NCI-H2227 (cell line): ENCODE data around the gene TSPAN2.
"Not testable (repeated sequence)": the region's sequence is repeated elsewhere in the genome, so short reads cannot be mapped to it uniquely, and the experiment has no call there.

Experiments
- DNase-seq: peaks from one replicate; lab custom pipeline; 2025; ENCODE audit not compliant: unreplicated experiment; lab: John Stamatoyannopoulos, UW

TSPAN2 gene

GRCh38 chr1:115040501-115040900 lies 48.8 kb downstream of the TSPAN2 start:
- DNase-seq: no peak

GRCh38 chr1:115036814-115037507 lies 52.3 kb downstream of the TSPAN2 start:
- DNase-seq: no peak

- no peak for DNase-seq
Observed at GRCh38 chr1:115035652-115036051, 53.7 kb downstream of the TSPAN2 start.

GRCh38 chr1:115031595-115031994 lies 57.7 kb downstream of the TSPAN2 start:
- no peak for DNase-seq

- no peak for DNase-seq
Observed at GRCh38 chr1:115029526-115029925, 59.8 kb downstream of the TSPAN2 start, which contains the start of gene TSHB. TSS of gene TSHB (plus strand) at chr1:115029826. CDS start at chr1:115033363, 3,537 bp downstream.

- DNase-seq: no peak
Observed at GRCh38 chr1:115023593-115023992, 65.7 kb downstream of the TSPAN2 start.

- DNase-seq: no peak
Observed at GRCh38 chr1:115021145-115021544, 68.2 kb downstream of the TSPAN2 start.

- not testable (repeated sequence) for DNase-seq
Observed at GRCh38 chr1:115019549-115019948, 69.8 kb downstream of the TSPAN2 start.

GRCh38 chr1:115013792-115014191 lies 75.5 kb downstream of the TSPAN2 start:
- no peak for DNase-seq

GRCh38 chr1:115012434-115012833 lies 76.9 kb downstream of the TSPAN2 start:
- no peak for DNase-seq

GRCh38 chr1:115012006-115012405 lies 77.3 kb downstream of the TSPAN2 start:
- DNase-seq: no peak

- DNase-seq: no peak
Observed at GRCh38 chr1:115006191-115006590, 83.1 kb downstream of the TSPAN2 start.
